Measurements from ENCODE around the gene PPP3CB.

DNA sequence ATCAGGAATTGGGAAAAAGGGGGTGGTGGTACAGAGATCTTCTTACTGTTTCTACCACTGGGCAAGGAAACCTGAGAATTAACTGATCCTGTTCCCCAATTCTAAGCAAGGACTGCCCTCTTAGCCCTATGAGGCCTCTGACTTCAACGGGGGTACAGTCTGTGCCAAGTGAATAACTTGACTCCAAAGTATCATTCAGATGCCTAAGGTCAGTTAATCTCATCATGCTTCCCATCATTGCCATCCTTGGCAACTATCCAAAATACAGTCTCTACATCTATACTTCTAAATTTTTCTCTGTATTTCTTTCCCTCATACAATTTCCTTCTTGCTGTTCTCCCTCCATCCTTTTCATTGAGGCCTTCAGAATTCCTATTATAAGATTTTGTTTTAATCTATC is 10.5 kb downstream of the PPP3CB start:
- TF ChIP-seq ZNF274 (IDR thresholded peaks at IDR 0.05; ENCODE audit: low read depth, low read length) = no peak
- no peak for TF ChIP-seq YY1 (IDR thresholded peaks at IDR 0.05; ENCODE audit: insufficient read depth, insufficient read length)

Data from NT2/D1 (cell line).